ENCODE measurements around the gene KIAA1549. TPM values are rescaled to one million over a fixed set of nuclear protein-coding genes. Genes with fewer than 3 reads are reported as not detected.

Gene KIAA1549
- total RNA-seq, 1 donor: 3.3 TPM

GRCh38 chr7:138881579-138882188, 99.5 kb downstream of the KIAA1549 start:
- H3K79me2 ChIP-seq (ENCODE audit: insufficient read depth, low read length): no peaks in the 10 kb centered on the region
- peaks cover 4% of the 10 kb centered on the region for H3K36me3 ChIP-seq (ENCODE audit: insufficient read depth, low read length)
- no peak for TF ChIP-seq CTCF (IDR thresholded peaks at IDR 0.05; ENCODE audit: extremely low read depth, low read depth, low read length)
- H3K4me2 ChIP-seq (ENCODE audit: insufficient read depth, low read length): no peak overlapping the region
- no peaks in the 10 kb centered on the region for H3K27me3 ChIP-seq (ENCODE audit: insufficient read depth, low read length)
- H3K4me1 ChIP-seq (ENCODE audit: insufficient read depth, low read length): peaks cover 8% of the 10 kb centered on the region
- H3K9me3 ChIP-seq (ENCODE audit: low read depth, low read length): no peaks in the 10 kb centered on the region
- DNase-seq (ENCODE audit: insufficient read length, low spot score, missing footprints): no peak
- H2AFZ ChIP-seq (ENCODE audit: low read length): no peak overlapping the region
- H3K27ac ChIP-seq (ENCODE audit: low read depth, low read length): no peak overlapping the region
- no peak overlapping the region for H3K4me3 ChIP-seq (ENCODE audit: insufficient read depth, low read length)
- no peaks in the 10 kb centered on the region for H4K20me1 ChIP-seq (ENCODE audit: insufficient read depth, low read length)

GRCh38 chr7:138880881-138881578, 100.2 kb downstream of the KIAA1549 start:
- H3K4me3 ChIP-seq (ENCODE audit: insufficient read depth, low read length): no peak overlapping the region
- no peaks in the 10 kb centered on the region for H3K79me2 ChIP-seq (ENCODE audit: insufficient read depth, low read length)
- no peaks in the 10 kb centered on the region for H3K27me3 ChIP-seq (ENCODE audit: insufficient read depth, low read length)
- H4K20me1 ChIP-seq (ENCODE audit: insufficient read depth, low read length): no peaks in the 10 kb centered on the region
- no peak overlapping the region for H3K27ac ChIP-seq (ENCODE audit: low read depth, low read length)
- peaks cover 4% of the 10 kb centered on the region for H3K36me3 ChIP-seq (ENCODE audit: insufficient read depth, low read length)
- no peaks in the 10 kb centered on the region for H3K9me3 ChIP-seq (ENCODE audit: low read depth, low read length)
- H3K4me2 ChIP-seq (ENCODE audit: insufficient read depth, low read length): no peak overlapping the region
- no peak for TF ChIP-seq CTCF (IDR thresholded peaks at IDR 0.05; ENCODE audit: extremely low read depth, low read depth, low read length)
- peak; percentile 80 for DNase-seq (ENCODE audit: insufficient read length, low spot score, missing footprints)
- no peak overlapping the region for H2AFZ ChIP-seq (ENCODE audit: low read length)
- peaks cover 9% of the 10 kb centered on the region for H3K4me1 ChIP-seq (ENCODE audit: insufficient read depth, low read length)

DNA sequence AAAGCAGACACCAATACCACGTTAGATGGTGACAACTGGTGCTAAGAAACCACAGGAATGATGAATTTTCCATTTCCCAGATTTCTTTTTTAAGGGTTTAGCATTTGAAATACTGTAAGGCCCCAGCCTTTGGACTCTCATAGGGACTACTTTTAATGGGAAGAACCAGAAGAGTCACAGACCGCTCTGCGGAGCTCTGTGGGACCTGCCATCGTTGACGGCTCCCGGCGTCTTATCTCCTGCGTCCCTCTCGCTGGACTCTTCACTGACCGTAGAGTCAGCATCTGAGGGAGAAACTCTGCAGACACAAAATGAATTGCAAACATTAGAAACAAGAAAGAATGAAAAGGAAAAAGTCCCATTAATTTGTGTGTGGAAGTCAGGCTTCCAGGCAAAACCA, 101.8 kb downstream of the KIAA1549 start:
- Histone ChIP-seq H3K79me2 (ENCODE audit: insufficient read depth, low read length) (no peaks in the 10 kb centered on the region), H2AFZ (ENCODE audit: low read length) (no peak overlapping the region), H3K4me1 (ENCODE audit: insufficient read depth, low read length) (peaks cover 16% of the 10 kb centered on the region), H3K36me3 (ENCODE audit: insufficient read depth, low read length) (peaks cover 4% of the 10 kb centered on the region), H3K27ac (ENCODE audit: low read depth, low read length) (no peak overlapping the region), H3K4me3 (ENCODE audit: insufficient read depth, low read length) (no peak overlapping the region), H3K4me2 (ENCODE audit: insufficient read depth, low read length) (no peak overlapping the region), H4K20me1 (ENCODE audit: insufficient read depth, low read length) (no peaks in the 10 kb centered on the region), H3K27me3 (ENCODE audit: insufficient read depth, low read length) (no peaks in the 10 kb centered on the region), H3K9me3 (ENCODE audit: low read depth, low read length) (no peaks in the 10 kb centered on the region)
- DNase-seq (ENCODE audit: insufficient read length, low spot score, missing footprints): no peak
- no peak for TF ChIP-seq CTCF (IDR thresholded peaks at IDR 0.05; ENCODE audit: extremely low read depth, low read depth, low read length)

DNA sequence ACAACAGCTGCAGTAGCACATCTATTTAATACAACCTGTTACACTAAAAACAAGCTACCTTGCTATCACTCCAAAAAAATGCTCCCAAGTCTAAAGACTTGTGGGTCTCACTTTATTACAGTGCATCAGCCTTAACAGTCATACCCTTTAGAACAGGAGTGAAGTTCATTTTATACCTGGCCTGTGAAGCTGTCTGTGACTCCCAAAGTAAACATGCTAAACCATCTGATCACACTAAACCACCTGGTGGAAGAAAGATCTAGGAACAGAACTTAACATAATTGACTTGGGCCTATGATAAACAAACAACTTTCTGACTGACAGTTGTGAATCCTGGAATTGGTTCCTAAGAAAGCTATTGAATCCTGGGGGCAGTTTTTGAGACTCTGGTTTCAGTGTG, 102.3 kb downstream of the KIAA1549 start:
- H4K20me1 ChIP-seq (ENCODE audit: insufficient read depth, low read length): no peaks in the 10 kb centered on the region
- H3K9me3 ChIP-seq (ENCODE audit: low read depth, low read length): no peaks in the 10 kb centered on the region
- no peak for DNase-seq (ENCODE audit: insufficient read length, low spot score, missing footprints)
- no peak overlapping the region for H3K27ac ChIP-seq (ENCODE audit: low read depth, low read length)
- peaks cover 16% of the 10 kb centered on the region for H3K4me1 ChIP-seq (ENCODE audit: insufficient read depth, low read length)
- no peaks in the 10 kb centered on the region for H3K79me2 ChIP-seq (ENCODE audit: insufficient read depth, low read length)
- H3K4me2 ChIP-seq (ENCODE audit: insufficient read depth, low read length): no peak overlapping the region
- H3K4me3 ChIP-seq (ENCODE audit: insufficient read depth, low read length): no peak overlapping the region
- no peaks in the 10 kb centered on the region for H3K27me3 ChIP-seq (ENCODE audit: insufficient read depth, low read length)
- peaks cover 4% of the 10 kb centered on the region for H3K36me3 ChIP-seq (ENCODE audit: insufficient read depth, low read length)
- H2AFZ ChIP-seq (ENCODE audit: low read length): no peak overlapping the region
- no peak for TF ChIP-seq CTCF (IDR thresholded peaks at IDR 0.05; ENCODE audit: extremely low read depth, low read depth, low read length)

Measured in osteoblast (primary cell).